Mucosa of stomach (tissue), 1 donor: ENCODE data around the gene POR.

Experiments
- H3K27me3 ChIP-seq: one replicate; pipeline ENCODE4 v1.7.0; 2013; ENCODE audit warnings: mild to moderate bottlenecking, low read length; ENCODE audit not compliant: control insufficient read depth, insufficient read depth
- H3K36me3 ChIP-seq: one replicate; pipeline ENCODE4 v1.7.0; 2013; ENCODE audit warnings: low read length; ENCODE audit not compliant: control insufficient read depth, insufficient read depth
- H3K4me1 ChIP-seq: one replicate; pipeline ENCODE4 v1.7.0; 2013; ENCODE audit warnings: mild to moderate bottlenecking, low read length; ENCODE audit not compliant: control insufficient read depth, insufficient read depth
- H3K4me3 ChIP-seq: one replicate; pipeline ENCODE4 v1.7.0; 2013; ENCODE audit warnings: low read length
- H3K9ac ChIP-seq: one replicate; pipeline ENCODE4 v1.7.0; 2013; ENCODE audit warnings: mild to moderate bottlenecking, low read length, moderate library complexity
- H3K9me3 ChIP-seq: one replicate; pipeline ENCODE4 v1.7.0; 2013; ENCODE audit warnings: mild to moderate bottlenecking, low read length, moderate library complexity; ENCODE audit not compliant: control insufficient read depth
- donor health status: Pancreatic carcinoma.

Gene POR

DNA sequence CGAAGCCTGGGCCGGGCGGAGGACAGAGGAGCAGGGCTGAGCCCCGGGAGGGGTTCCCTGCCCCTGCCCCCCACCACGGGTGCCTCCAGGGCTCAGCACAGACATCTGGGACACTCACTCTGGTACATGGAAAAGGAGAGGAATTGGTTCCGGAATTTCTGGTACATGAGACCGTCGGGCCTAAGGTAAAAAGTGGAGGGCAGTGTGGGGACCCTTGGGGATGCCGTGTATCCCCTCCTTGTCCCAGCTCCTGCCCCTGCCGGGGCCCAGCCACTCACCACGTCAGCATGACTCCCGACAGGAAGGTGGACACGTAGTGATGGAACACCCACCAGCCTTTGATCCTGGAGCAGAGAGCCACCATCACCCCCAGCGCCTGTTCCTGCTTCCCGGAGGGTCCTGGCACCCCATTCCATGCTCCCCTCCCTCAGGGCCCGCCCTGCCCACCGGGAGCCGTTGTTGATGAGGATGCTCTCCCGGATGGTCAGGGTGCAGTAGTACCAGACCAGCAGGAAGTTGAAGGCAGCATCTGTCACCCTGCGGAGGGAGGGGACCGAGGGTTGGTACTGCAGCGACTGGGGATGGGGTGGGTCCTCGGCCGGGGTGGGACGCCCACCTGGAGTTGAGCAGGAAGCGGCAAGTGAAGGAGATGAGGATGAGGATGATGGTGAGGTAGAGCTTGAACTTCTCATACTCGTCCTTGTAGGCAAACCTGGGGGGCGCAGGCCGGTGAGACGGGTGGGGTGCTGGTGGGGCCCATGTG is 73.0 kb downstream of the POR start:
- H3K9ac ChIP-seq, result no peak overlapping the region
- H3K27me3 ChIP-seq, result no peaks in the 10 kb centered on the region
- H3K9me3 ChIP-seq, result no peaks in the 10 kb centered on the region
- no peak overlapping the region for H3K4me3 ChIP-seq
- peaks cover 14% of the 10 kb centered on the region for H3K36me3 ChIP-seq
- H3K4me1 ChIP-seq, result peaks cover 24% of the 10 kb centered on the region

DNA sequence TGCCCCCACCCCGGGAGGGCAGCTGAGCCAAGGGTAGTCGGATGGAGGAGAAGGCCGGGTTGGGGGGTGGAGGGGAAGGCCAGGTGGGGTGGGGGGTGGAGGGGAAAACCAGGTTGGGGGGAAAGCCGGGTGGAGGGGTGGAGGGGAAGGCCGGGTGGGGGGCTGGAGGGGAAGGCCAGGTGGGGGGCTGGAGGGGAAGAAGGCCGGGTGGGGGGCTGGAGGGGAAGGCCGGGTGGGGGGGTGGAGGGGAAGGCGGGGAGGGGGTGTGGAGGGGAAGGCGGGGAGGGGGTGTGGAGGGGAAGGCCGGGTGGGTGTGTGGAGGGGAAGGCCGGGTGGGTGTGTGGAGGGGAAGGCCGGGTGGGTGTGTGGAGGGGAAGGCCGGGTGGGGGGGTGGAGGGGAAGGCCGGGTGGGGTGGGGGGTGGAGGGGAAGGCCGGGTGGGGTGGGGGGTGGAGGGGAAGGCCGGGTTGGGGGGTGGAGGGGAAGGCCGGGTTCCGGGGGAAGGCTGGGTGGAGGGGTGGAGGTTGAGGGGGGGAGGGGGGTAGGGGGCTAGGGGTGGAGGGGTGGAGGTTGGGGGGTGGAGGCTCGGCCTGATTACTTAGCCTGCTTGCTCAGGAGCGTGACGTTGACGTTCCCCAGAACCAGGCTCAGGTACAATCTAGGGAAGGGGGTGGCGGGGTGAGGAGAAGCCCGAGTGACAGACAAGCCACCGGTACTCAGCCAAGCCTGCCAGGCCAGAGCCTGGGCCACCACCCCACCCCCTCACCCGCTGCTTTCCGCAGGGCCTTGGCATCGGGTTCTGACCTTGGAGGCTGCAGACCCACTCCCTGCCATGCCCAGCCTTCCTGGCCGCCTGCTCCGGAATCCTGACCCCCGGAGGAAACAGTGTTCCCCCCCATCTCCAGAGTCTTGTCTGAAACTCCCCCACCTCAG is 73.9 kb downstream of the POR start:
- H3K4me1 ChIP-seq, result peaks cover 30% of the 10 kb centered on the region
- H3K9ac ChIP-seq, result no peak overlapping the region
- no peaks in the 10 kb centered on the region for H3K27me3 ChIP-seq
- H3K36me3 ChIP-seq, result peaks cover 14% of the 10 kb centered on the region
- no peak overlapping the region for H3K4me3 ChIP-seq
- H3K9me3 ChIP-seq, result no peaks in the 10 kb centered on the region

DNA sequence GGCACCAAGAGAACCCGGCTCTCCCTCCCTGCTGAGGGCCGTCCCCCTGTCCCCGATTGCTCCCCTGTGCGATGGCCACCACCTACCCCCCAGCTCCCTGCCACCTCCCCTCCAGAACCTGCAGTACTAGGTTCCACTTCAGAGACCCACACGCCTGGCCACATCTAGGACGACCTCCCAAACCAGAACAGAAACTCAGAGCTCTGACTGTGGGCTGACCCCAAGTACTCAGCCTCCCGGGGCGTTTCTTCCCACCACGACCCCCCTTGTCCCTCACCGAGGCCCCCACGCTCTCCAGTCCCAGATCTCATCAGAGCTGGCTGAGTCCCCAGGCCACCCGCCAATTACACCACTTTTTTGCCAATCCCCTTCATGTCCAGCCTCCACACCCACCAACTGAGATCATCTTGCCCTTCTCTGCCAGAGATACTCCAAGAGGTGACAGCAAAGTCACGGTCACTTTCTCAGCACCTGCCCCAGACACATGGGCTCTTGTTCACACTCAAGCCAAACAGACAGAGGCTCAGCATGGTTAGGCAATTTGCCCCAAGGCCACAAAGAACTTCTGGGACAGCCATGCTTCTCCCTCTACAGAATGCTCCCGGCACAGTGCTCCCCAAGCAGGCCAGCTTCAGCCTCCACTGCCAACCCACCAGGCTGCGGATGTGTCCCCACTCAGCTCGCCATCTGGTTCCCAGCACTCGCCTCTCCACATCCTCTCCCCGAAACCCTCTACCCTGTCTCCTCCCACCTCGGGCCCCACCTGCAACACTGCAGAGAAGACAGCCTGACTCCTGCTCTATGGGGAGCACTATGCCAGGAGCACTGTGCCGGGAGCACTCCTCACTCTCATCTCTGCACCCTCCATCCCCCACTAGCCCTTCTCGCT is 74.8 kb downstream of the POR start:
- Histone ChIP-seq H3K9ac (no peak overlapping the region), H3K4me1 (peaks cover 31% of the 10 kb centered on the region), H3K27me3 (no peaks in the 10 kb centered on the region), H3K36me3 (peaks cover 11% of the 10 kb centered on the region), H3K9me3 (no peaks in the 10 kb centered on the region), H3K4me3 (no peak overlapping the region)

DNA sequence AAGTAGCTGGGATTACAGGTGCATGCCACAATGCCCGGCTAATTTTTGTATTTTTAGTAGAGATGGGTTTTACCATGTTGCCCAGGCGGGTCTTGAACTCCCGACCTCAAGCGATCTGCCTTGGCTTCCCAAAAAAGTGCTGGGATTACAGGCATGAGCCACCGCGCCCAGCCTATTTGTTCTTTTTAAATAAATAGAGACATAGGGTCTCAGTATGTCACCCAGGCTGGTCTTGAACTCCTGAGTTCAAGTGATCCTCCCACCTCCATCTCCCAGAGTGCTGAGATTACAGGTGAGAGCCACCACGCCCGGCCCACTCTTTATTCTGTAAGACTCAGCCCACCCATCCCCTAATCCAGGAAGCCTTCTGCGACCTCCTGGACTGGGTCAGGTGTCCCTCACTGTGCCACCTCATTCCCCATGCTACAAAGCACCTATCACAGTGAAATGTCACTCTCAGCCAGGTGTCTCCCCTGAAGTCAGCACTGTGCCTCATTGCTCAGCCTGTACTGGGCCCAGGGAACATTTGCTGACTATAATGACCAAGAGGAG is 76.7 kb downstream of the POR start:
- no peaks in the 10 kb centered on the region for H3K36me3 ChIP-seq
- H3K9me3 ChIP-seq, result no peaks in the 10 kb centered on the region
- peaks cover 20% of the 10 kb centered on the region for H3K4me1 ChIP-seq
- no peak overlapping the region for H3K9ac ChIP-seq
- no peak overlapping the region for H3K4me3 ChIP-seq
- H3K27me3 ChIP-seq, result no peaks in the 10 kb centered on the region

DNA sequence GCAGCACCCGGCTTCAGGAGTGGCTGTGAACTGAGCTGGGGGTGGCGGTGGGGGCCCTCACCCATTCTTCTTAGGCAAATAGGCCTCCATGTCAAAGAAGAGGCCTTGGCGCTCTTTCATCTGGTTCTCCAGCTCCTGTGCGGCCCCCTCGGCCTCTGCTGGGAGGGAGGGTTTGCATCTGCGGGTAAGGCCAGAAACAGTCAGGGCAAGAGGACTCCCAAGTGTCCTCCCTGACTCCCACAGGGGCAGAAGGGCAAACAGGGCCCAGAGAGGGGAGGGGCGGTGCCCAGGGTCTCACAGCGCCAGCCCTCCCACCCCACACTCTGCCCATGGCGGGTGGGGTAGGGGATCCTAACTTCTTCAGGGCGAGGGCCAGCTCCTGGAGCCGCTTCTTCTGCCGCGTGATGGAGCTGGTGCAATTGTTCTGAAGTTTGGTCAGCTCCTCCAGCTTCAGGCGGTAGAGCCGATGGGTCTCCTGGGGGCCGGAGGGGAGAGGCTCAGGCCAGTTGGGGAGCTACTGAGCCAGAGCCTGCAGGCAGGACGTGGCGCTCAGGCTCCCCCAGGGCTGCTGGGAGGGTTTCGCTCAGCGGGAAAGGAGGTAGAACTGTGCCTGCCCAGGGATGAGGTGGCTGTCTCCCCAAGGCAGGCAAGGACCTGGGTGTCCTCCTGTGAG is 77.3 kb downstream of the POR start:
- no peaks in the 10 kb centered on the region for H3K27me3 ChIP-seq
- no peaks in the 10 kb centered on the region for H3K9me3 ChIP-seq
- no peaks in the 10 kb centered on the region for H3K36me3 ChIP-seq
- no peak overlapping the region for H3K4me3 ChIP-seq
- H3K9ac ChIP-seq, result no peak overlapping the region
- peaks cover 17% of the 10 kb centered on the region for H3K4me1 ChIP-seq

DNA sequence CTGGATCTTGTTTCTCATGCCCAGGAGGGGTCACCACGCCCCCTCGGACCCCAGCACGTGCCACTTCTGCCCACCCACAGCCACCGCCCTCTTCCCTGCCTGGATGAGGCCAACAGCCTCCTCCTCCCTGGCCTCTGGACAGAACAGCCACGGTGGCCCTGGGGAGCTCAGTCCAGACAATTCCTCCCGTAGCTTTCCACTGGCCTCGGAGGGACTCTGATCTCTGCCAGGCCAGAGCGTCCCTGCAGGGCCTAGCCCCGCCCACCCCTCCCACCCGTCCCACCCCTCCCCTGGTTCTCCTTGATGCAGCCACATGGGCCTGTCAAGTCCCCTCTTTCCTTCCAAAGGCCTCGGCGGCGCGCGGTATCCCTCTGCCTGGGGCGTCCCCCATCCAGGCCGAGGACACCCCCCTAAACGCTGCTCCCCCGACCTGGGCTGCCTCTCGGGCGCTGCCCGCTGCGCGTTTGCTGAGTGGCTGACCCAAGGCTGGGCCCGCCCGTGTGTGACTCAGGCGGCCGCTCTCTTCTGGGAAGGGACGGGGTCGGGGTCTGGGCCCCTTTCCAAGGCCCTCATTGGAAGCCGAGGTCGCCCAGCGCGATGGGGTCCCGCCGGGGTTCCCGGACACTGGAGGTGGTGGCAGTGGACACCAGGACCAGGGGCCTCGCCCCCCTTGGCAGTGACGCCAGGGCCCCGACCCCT is 78.9 kb downstream of the POR start:
- peak overlapping the region; percentile 80 for H3K4me3 ChIP-seq
- H3K27me3 ChIP-seq, result no peaks in the 10 kb centered on the region
- H3K9me3 ChIP-seq, result no peaks in the 10 kb centered on the region
- no peaks in the 10 kb centered on the region for H3K36me3 ChIP-seq
- H3K4me1 ChIP-seq, result peaks cover 17% of the 10 kb centered on the region
- H3K9ac ChIP-seq, result peak overlapping the region; percentile 88

DNA sequence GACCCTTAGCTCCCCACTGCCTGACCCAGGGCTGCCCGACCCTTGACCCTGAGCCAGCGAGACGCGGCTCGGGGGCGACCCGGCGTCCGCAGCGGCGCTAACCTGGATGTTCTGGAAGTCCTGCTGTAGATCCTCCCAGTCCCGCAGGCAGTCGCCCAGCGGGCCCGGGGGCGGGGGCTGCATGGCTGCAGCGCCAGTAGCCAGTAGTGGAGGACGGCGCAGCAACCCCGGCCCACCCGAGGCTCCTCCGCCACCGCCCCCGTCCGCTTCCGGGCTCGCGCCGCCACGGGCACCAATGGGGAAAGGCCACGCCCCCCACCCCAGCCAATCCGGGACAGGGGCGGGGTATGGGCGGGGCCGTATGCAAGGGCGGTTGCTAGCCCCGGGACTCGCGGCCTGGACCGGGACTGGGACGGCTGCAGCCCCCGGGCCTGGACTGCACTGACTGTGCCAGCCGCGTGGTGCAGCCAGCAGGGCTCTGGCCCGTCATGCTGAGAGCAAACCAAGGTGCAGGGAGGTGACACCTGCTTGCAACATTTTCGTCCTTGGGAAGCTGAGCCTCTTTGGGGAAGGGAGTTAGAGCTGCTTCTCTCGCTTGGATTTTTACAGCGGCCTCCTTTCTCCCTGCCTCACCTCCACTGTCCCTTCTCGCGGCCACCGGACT is 79.6 kb downstream of the POR start, which contains the start of gene TMEM120A:
Gene TMEM120A (minus strand): TSS at position 208 of the 664 bp plus-strand sequence. CDS start 25 bp downstream, at position 183.
- Histone ChIP-seq H3K4me3 (peak within 1 kb of the TSS; percentile 80), H3K4me1 (peaks cover 17% of the 10 kb centered on the region), H3K9me3 (no peaks in the 10 kb centered on the region), H3K27me3 (no peaks in the 10 kb centered on the region), H3K9ac (peak within 1 kb of the TSS; percentile 88), H3K36me3 (no peaks in the 10 kb centered on the region)

DNA sequence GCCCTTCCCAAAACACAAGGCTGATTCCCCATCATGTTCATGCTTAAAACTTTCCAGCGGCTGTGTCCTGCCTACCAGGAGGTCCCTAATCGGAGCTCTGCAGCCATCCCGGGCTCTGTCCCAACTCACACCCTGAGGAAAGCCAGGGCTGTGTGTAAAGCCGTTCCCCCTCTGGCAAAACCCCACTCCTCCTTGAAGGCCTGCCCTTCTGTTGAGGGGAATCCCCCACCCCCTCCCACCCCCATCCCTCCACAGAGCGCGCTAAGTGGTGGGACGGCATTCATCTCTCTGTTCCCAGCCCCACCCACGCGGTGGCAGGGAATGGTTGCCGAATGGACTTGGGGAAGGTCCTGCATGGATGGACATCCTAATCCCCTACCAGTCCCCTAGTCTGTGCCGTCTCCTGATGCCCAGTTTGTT is 80.1 kb downstream of the POR start:
- H3K27me3 ChIP-seq, result no peaks in the 10 kb centered on the region
- no peaks in the 10 kb centered on the region for H3K36me3 ChIP-seq
- peak overlapping the region; percentile 80 for H3K4me3 ChIP-seq
- H3K9me3 ChIP-seq, result no peaks in the 10 kb centered on the region
- H3K4me1 ChIP-seq, result peaks cover 17% of the 10 kb centered on the region
- peak overlapping the region; percentile 49 for H3K9ac ChIP-seq

DNA sequence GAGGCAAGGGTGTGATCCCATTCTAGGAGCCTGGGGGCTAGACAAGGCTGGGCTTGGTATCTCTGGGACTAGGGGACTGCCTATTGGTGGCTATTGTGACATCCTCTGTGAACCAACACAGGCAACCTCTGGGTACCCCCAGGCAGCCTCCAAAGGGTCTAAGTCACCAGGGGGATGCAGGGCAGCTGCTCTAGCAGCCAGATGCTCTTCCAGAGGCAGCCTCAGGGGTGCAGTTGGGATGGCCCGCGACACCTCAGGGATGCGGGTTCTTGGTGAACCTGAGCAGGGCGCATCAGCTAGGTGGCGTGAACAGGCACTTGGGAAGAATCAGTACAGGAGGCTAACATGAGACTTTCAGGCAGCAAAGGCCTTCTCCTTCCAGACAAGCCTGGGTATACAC is 81.0 kb downstream of the POR start:
- H3K27me3 ChIP-seq, result no peaks in the 10 kb centered on the region
- H3K9ac ChIP-seq, result no peak overlapping the region
- peaks cover 14% of the 10 kb centered on the region for H3K4me1 ChIP-seq
- no peaks in the 10 kb centered on the region for H3K9me3 ChIP-seq
- no peak overlapping the region for H3K4me3 ChIP-seq
- no peaks in the 10 kb centered on the region for H3K36me3 ChIP-seq

DNA sequence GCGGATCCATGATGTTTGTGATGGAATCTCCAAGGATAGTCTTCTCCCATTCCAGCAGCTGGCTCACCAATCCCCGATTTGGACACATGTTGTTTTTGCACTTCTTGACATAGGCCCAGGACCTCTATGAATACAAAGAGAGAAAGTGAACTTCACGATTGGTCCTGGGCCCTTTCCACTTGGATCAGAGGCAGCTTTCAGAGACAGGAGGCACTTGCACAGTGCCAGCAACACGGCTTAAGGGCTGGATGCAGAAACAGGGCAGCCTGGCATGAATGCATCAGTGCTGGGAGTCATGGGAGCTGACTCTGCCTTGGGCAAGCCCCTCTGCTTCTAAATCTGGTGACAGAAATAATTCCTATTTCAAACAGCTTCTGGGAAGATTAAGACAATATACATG is 81.5 kb downstream of the POR start:
- H3K36me3 ChIP-seq, result no peaks in the 10 kb centered on the region
- no peak overlapping the region for H3K4me3 ChIP-seq
- no peak overlapping the region for H3K9ac ChIP-seq
- peaks cover 12% of the 10 kb centered on the region for H3K4me1 ChIP-seq
- H3K27me3 ChIP-seq, result no peaks in the 10 kb centered on the region
- no peaks in the 10 kb centered on the region for H3K9me3 ChIP-seq
